ENCODE data around the gene SOCS4.

Gene SOCS4

DNA sequence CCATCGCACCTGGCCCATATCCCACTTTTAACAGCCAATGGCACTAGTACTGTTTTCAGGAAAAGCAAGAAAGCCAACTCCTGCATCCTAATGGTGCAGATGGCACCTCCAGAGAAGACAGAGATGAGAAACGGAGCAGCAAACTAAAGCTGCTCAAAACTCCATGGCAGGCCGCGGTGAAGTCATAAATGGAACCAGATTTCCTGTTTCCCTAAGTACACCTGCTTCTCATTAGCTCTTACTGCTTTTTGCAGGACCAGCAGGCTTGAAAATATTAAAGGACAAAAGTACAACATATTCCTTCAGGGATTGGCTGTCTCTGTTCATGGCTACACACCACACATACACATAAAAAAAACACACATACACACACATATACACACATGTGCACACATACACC, 65.3 kb downstream of the SOCS4 start:
- DNase-seq = no peak

GRCh38 chr14:55094292-55095157, 67.5 kb downstream of the SOCS4 start:
- DNase-seq = no peak

- no peak for DNase-seq
Measured at GRCh38 chr14:55097881-55098560, 71.0 kb downstream of the SOCS4 start.

- DNase-seq = no peak
Measured at GRCh38 chr14:55098561-55098898, 71.5 kb downstream of the SOCS4 start.

Measured in NCI-H1092 treated with DMSO at 0.1 percent for 48 hours (cell line).